ENCODE data around the gene LRRC63.

- TF ChIP-seq EZH2 (IDR thresholded peaks at IDR 0.05; ENCODE audit: borderline replicate concordance, low read depth, low read length, severe bottlenecking) (no peak), CTCF (IDR thresholded peaks at IDR 0.05; ENCODE audit: extremely low read depth in 1 of 2, insufficient read depth in 1 of 2, low read depth in 1 of 2, low read length in 2 of 2) (no peak), FOS (IDR thresholded peaks at IDR 0.05; ENCODE audit: borderline replicate concordance, insufficient read depth, low read length) (no peak), POLR2A (IDR thresholded peaks at IDR 0.05; ENCODE audit: low read depth, low read length) (no peak)
These were observed 42.0 kb upstream of the LRRC63 start for GRCh38 chr13:46169758-46170157.
